ENCODE data around the gene RRAD. TPM values are rescaled to one million over a fixed set of nuclear protein-coding genes. Genes with fewer than 3 reads are reported as not detected.

RRAD gene
- total and polyA plus RNA-seq, 11 donors, result 57.5 to 298 (median 152) TPM

DNA sequence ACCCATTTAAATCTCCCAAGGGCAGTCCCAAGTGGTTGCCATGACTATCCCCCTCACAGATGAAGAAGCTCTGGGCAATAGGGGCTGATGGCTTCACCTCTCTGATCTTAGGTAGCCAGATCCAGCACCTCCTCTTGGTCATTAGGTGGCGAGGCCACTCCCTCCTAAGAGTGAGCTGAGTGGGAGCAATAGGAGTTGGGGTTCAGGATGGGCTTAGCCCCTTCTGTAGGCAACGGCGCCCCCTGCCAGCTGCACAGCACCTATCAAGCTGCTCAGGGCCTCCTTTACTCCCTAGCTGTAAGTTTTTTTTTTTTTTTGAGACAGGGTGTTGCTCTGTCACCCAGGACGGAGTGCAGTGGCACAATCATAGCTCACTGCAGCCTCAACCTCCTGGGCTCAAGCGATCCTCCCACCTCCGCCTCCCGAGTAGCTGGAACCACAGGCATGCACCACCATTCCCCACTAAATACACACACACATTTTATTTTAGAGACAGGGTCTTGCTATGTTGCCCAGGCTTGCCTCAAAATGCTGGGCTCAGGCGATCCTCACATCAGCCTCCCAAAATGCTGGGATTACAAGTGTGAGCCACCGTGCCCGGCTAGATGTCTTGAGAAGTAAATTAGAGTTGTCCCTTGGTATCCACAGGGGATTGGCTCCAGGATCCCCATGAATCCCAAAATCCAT lies 3.5 kb upstream of the RRAD start:
- ATAC-seq (no peak), DNase-seq (no peak)
- peaks cover 4 to 62% (median 37%) of the 10 kb centered on the region in 12 donors for H3K4me1 ChIP-seq
- no peak for TF ChIP-seq POLR2A (IDR thresholded peaks at IDR 0.05)
- TF ChIP-seq, protein P1, sequence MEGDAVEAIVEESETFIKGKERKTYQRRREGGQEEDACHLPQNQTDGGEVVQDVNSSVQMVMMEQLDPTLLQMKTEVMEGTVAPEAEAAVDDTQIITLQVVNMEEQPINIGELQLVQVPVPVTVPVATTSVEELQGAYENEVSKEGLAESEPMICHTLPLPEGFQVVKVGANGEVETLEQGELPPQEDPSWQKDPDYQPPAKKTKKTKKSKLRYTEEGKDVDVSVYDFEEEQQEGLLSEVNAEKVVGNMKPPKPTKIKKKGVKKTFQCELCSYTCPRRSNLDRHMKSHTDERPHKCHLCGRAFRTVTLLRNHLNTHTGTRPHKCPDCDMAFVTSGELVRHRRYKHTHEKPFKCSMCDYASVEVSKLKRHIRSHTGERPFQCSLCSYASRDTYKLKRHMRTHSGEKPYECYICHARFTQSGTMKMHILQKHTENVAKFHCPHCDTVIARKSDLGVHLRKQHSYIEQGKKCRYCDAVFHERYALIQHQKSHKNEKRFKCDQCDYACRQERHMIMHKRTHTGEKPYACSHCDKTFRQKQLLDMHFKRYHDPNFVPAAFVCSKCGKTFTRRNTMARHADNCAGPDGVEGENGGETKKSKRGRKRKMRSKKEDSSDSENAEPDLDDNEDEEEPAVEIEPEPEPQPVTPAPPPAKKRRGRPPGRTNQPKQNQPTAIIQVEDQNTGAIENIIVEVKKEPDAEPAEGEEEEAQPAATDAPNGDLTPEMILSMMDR (IDR thresholded peaks at IDR 0.05), result peak in 10 of 12 donors; percentile 15 to 57 (median 36)
- peak overlapping the region in 11 of 12 donors; percentile 41 to 99 (median 92) for H3K27ac ChIP-seq
- peaks cover 0 to 24% (median 0%) of the 10 kb centered on the region in 9 donors for H3K27me3 ChIP-seq
- no peaks in the 10 kb centered on the region for H3K9me3 ChIP-seq
- H3K4me3 ChIP-seq, result no peak overlapping the region
- 71 to 74% (median 72%) methylated on average over 10 of the region's 10 CpGs for WGBS, 4 donors
- peaks cover 0 to 25% (median 10%) of the 10 kb centered on the region in 9 donors for H3K36me3 ChIP-seq
- intact Hi-C loops (cut with DNase I), result loop anchor here in 1 of 10 donors (1.0 kb wide), 1 partner anchor 32 kb away; no protein-coding TSS in a partner anchor

DNA sequence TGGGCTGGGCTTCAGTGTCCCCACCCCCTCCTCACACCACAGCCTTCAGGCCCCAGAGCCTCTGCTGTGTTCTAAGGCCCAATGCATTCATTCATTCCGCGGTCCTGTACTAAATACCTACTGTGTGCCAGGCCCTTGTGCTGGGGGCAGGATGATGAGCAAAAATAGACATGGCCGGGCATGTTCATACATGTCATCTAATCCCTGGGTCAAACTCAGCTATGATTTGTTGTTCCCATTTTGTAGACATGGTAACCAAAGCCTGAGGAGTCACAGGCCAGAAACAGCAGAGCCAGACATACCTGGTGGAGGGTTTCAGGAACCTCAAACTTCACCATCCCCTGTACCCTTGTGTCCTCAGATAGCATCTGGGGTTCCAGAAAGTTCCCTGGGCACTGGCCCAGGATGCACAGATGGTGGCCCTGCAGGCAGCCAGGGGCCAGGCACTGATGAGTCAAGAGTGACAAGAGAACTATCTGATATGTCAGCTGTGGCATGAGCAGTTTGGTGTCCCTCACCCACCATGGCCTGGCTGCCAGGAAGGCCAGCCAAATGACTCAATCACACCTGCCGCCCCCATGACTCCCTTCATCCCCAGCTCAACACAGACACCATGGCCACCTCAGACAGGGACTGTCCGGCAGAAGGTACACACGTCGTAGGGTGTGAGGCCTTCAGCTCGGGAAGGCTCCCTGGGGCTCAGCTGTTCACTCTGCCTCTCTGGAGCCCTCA lies 2.7 kb upstream of the RRAD start:
- Histone ChIP-seq H3K9me3 (no peaks in the 10 kb centered on the region), H3K27ac (peak overlapping the region in 11 of 12 donors; percentile 80 to 99 (median 92)), H3K36me3 (peaks cover 0 to 25% (median 10%) of the 10 kb centered on the region in 9 donors), H3K4me1 (peaks cover 0 to 58% (median 30%) of the 10 kb centered on the region in 12 donors), H3K4me3 (no peak overlapping the region), H3K27me3 (peaks cover 0 to 32% (median 0%) of the 10 kb centered on the region in 9 donors)
- DNase-seq, result peak in 1 of 5 donors; percentile 66
- no peak for ATAC-seq
- 61 to 84% (median 77%) methylated on average over 8 of the region's 8 CpGs for WGBS, 4 donors
- no peak for TF ChIP-seq POLR2A (IDR thresholded peaks at IDR 0.05)
- TF ChIP-seq, protein P1 (IDR thresholded peaks at IDR 0.05), result no peak
- intact Hi-C loops (cut with DNase I), result no loop called here

DNA sequence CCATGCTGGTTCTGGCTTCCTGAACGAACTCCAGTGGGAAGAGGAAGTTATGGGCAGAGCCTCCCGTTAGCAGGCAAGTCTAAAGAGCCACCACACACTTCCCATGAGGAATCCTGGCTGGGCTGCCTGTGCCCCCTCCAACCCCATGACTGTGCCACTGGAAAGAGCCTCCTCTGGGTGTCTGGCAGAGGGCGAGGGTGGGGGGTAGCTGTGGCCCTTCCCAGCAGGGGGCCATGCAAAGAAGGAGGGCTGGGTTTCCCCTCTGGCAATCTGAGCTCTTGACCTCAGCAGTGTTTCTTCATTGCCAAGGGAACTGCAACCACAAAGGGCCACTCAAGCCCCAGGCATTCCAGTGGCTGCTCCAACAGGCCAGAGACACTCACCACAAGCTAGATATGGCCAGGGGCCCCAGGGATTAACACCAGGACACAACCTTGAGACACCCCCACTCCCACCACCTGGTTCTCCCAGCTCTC lies 1.7 kb upstream of the RRAD start:
- TF ChIP-seq, protein P1 (IDR thresholded peaks at IDR 0.05), result no peak
- no peak for TF ChIP-seq POLR2A (IDR thresholded peaks at IDR 0.05)
- ATAC-seq (peak; percentile 8 to 47 (median 32)), DNase-seq (peak in 4 of 5 donors; percentile 62 to 89 (median 75))
- peaks cover 0 to 34% (median 0%) of the 10 kb centered on the region in 9 donors for H3K27me3 ChIP-seq
- no peaks in the 10 kb centered on the region for H3K9me3 ChIP-seq
- no peak overlapping the region for H3K4me3 ChIP-seq
- intact Hi-C loops (cut with DNase I), result loop anchor here in 1 of 10 donors (1.0 kb wide), 1 partner anchor 24 kb away; no protein-coding TSS in a partner anchor
- WGBS, 4 donors, result 29 to 60% (median 40%) methylated on average over 1 to 3 of the region's 3 CpGs
- peak overlapping the region; percentile 62 to 99 (median 92) for H3K27ac ChIP-seq
- peaks cover 0 to 23% (median 7%) of the 10 kb centered on the region in 9 donors for H3K36me3 ChIP-seq
- H3K4me1 ChIP-seq, result peaks cover 0 to 55% (median 25%) of the 10 kb centered on the region in 12 donors

Measured in heart left ventricle (tissue), 16 donors.